ENCODE data around the gene STXBP3. TPM values are rescaled to one million over a fixed set of nuclear protein-coding genes. Genes with fewer than 3 reads are reported as not detected.

STXBP3 gene
- total and polyA plus RNA-seq, 2 of the 8 experiments (the other 6 are each of a cell fraction or from before 2014, with no cell fraction given), result 6.0 to 38.5 TPM

- TF ChIP-seq RBBP5 (IDR thresholded peaks at IDR 0.05; ENCODE audit: borderline replicate concordance, low read depth, low read length), result no peak
Measured at GRCh38 chr1:108816049-108816893, 69.8 kb downstream of the STXBP3 start (continued).
